Suprapubic skin (tissue), 3 donors: ENCODE measurements around the gene GPR63.

Source experiments
- POLR2A ChIP-seq, 2 donors: fragments of 450-650 bp; IDR thresholded peaks; one replicate each; pipeline ENCODE4 v1.6.1; 2017; ENCODE audit warnings: antibody characterized with exemption in 2 of 2, mild to moderate bottlenecking in 2 of 2, moderate library complexity in 2 of 2
- TF ChIP-seq, protein P1 (sequence below), 2 donors: fragments of 200-600 bp in 1 of 2; fragments of 450-650 bp in 1 of 2; sonication (generic) in 1 of 2; IDR thresholded peaks; one replicate each; pipeline ENCODE4 v1.5.1; 2016 to 2019; ENCODE audit warnings: antibody characterized with exemption in 2 of 2, mild to moderate bottlenecking in 1 of 2, moderate library complexity in 1 of 2

DNA sequence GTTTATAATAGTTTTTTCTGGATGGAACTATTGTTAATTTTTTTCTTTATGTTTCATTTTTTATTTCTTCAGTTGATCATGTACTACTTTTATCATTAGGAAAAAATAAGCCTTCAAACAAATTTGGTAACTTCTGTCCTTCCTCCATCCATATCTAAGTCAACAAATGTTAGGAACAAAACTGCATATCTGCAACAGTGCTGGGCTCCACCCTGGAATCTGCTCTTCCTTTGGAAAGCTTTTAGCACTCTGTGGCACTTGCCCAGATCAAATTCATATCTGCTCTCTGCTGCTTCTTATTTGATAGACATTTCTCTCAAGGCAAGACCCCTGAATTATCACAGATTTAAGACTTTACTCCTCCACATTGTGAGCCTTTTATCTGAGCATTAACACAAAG, 24.3 kb upstream of the GPR63 start:
- TF ChIP-seq, protein P1, sequence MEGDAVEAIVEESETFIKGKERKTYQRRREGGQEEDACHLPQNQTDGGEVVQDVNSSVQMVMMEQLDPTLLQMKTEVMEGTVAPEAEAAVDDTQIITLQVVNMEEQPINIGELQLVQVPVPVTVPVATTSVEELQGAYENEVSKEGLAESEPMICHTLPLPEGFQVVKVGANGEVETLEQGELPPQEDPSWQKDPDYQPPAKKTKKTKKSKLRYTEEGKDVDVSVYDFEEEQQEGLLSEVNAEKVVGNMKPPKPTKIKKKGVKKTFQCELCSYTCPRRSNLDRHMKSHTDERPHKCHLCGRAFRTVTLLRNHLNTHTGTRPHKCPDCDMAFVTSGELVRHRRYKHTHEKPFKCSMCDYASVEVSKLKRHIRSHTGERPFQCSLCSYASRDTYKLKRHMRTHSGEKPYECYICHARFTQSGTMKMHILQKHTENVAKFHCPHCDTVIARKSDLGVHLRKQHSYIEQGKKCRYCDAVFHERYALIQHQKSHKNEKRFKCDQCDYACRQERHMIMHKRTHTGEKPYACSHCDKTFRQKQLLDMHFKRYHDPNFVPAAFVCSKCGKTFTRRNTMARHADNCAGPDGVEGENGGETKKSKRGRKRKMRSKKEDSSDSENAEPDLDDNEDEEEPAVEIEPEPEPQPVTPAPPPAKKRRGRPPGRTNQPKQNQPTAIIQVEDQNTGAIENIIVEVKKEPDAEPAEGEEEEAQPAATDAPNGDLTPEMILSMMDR (IDR thresholded peaks at IDR 0.05) = no peak
- TF ChIP-seq POLR2A (IDR thresholded peaks at IDR 0.05) = no peak
